GM18858 (cell line): Measurements from ENCODE around the gene CUTA.

Source experiments
- ATAC-seq: cut with Tn5 transposase; IDR thresholded peaks from one replicate; pipeline ENCODE4 v1.9.1; 2021; ENCODE audit not compliant: unreplicated experiment

CUTA gene

GRCh38 chr6:33424855-33425667 lies 7.2 kb upstream of the CUTA start:
- ATAC-seq: no peak

GRCh38 chr6:33423777-33424176 lies 5.9 kb upstream of the CUTA start:
- no peak for ATAC-seq

- ATAC-seq: no peak
Observed at GRCh38 chr6:33421344-33421643, 3.4 kb upstream of the CUTA start.

- no peak for ATAC-seq
Observed at GRCh38 chr6:33420491-33421343, 2.8 kb upstream of the CUTA start.

- ATAC-seq: no peak
Observed at GRCh38 chr6:33419580-33420490, 1.9 kb upstream of the CUTA start, which contains the start of gene SYNGAP1. Gene SYNGAP1 (plus strand): TSS chr6:33420065. CDS start chr6:33420265, 200 bp downstream.

- no peak for ATAC-seq
Observed at GRCh38 chr6:33418690-33419291, 884 bp upstream of the CUTA start.

GRCh38 chr6:33417128-33417902 lies 592 bp downstream of the CUTA start:
- no peak for ATAC-seq

GRCh38 chr6:33416386-33417127 lies 1.4 kb downstream of the CUTA start:
- ATAC-seq: no peak

- ATAC-seq: no peak
Observed at GRCh38 chr6:33415831-33416230, 2.1 kb downstream of the CUTA start.

GRCh38 chr6:33414592-33415271 lies 3.2 kb downstream of the CUTA start:
- no peak for ATAC-seq

GRCh38 chr6:33413241-33414120 lies 4.4 kb downstream of the CUTA start:
- ATAC-seq: no peak

GRCh38 chr6:33412140-33413009 lies 5.5 kb downstream of the CUTA start:
- ATAC-seq: no peak

- no peak for ATAC-seq
Observed at GRCh38 chr6:33411632-33412005, 6.3 kb downstream of the CUTA start.

GRCh38 chr6:33410711-33411631 lies 6.9 kb downstream of the CUTA start, which contains the start of gene PHF1:
Gene PHF1 (plus strand): TSS chr6:33411014. CDS start chr6:33412264, 1,250 bp downstream.
- peak; percentile 28 for ATAC-seq

GRCh38 chr6:33410050-33410710 lies 7.7 kb downstream of the CUTA start:
- ATAC-seq: peak; percentile 80
